Astrocyte of the spinal cord (primary cell): Measurements from ENCODE around the gene DENND10.
A peak's percentile ranks its signal among the peaks of the same experiment; 100 is the strongest.
"Not testable (repeated sequence)": the region's sequence is repeated elsewhere in the genome, so short reads cannot be mapped to it uniquely, and the experiment has no call there.

Source experiments
- DNase-seq: peaks from one replicate; pipeline ENCODE4 v3.0.0; 2011; ENCODE audit warnings: low read depth, low spot score
- H3K4me3 ChIP-seq: 2 replicates; pipeline ENCODE4 v1.5.1; 2011; ENCODE audit warnings: low read depth, mild to moderate bottlenecking, low read length, moderate library complexity
- in situ Hi-C: cut with HindIII; loops from 2 replicates; pipeline ENCODE4 v1.10.0; 2017; ENCODE audit warnings: low sequenced_read_pairs
- TF ChIP-seq, protein P1 (sequence below): IDR thresholded peaks from 2 replicates; pipeline ENCODE4 v1.5.1; 2012; ENCODE audit warnings: low read depth, mild to moderate bottlenecking, low read length, inconsistent platforms

The DENND10 gene

GRCh38 chr10:119133949-119134348, 30.0 kb downstream of the DENND10 start:
- no peak for DNase-seq
- TF ChIP-seq, protein P1, sequence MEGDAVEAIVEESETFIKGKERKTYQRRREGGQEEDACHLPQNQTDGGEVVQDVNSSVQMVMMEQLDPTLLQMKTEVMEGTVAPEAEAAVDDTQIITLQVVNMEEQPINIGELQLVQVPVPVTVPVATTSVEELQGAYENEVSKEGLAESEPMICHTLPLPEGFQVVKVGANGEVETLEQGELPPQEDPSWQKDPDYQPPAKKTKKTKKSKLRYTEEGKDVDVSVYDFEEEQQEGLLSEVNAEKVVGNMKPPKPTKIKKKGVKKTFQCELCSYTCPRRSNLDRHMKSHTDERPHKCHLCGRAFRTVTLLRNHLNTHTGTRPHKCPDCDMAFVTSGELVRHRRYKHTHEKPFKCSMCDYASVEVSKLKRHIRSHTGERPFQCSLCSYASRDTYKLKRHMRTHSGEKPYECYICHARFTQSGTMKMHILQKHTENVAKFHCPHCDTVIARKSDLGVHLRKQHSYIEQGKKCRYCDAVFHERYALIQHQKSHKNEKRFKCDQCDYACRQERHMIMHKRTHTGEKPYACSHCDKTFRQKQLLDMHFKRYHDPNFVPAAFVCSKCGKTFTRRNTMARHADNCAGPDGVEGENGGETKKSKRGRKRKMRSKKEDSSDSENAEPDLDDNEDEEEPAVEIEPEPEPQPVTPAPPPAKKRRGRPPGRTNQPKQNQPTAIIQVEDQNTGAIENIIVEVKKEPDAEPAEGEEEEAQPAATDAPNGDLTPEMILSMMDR, result no peak
- in situ Hi-C loops, result no loop called here
- no peak overlapping the region for H3K4me3 ChIP-seq

GRCh38 chr10:119135513-119135881, 31.6 kb downstream of the DENND10 start:
- TF ChIP-seq, protein P1, result no peak
- no peak for DNase-seq
- no peak overlapping the region for H3K4me3 ChIP-seq
- in situ Hi-C loops, result no loop called here

GRCh38 chr10:119136084-119136483, 32.2 kb downstream of the DENND10 start:
- TF ChIP-seq, protein P1, result no peak
- in situ Hi-C loops, result no loop called here
- no peak overlapping the region for H3K4me3 ChIP-seq

GRCh38 chr10:119137878-119138277, 34.0 kb downstream of the DENND10 start:
- in situ Hi-C loops, H3K4me3 ChIP-seq, DNase-seq: not testable (repeated sequence)

More at GRCh38 chr10:119136084-119136483, 32.2 kb downstream of the DENND10 start:
- no peak for DNase-seq

DNA sequence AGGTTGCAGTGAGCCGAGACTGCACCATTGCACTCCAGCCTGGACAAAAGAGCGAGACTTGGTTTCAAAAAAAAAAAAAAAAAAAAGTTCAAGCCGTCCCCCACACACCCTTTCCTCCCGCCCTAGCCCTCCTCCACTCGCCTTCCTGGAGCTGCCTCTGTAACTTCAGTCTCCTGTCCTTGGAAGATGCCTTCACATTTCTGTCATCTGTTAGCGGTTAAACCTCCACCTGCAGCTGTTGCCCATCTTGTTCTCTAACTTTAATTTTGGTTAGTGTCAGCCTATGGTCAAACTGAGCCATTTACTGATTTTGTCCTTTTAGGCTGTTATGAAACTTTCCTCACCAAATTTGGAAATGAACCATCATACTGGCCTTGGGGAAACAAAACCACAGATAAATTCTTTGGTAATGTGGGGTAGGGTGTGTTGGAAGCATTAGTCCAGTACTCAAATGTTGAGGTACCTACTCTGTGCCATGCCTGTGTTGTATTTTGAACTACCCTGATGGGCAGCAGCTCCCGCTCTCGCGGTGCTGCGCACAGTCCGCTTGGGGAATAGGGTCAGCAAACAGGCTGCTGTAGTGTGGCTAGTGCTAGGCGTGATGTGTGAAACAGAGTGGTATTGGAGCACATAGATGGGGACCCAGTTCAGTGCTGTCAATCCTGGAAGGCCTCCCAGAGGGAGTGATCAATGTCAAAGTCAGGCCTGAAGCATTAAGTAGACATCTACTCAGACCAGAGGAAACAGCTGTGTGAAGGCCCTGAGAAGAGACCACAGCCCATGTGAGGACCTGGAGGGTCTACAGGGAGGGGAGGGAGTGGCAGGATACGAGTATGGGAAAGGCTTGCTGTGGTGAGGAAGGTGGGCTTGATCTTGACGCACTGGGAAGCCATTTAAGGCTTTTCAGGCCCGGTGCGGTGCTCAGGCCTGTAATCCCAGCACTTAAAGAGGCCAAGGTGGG, 34.7 kb downstream of the DENND10 start:
- in situ Hi-C loops, result no loop called here
- H3K4me3 ChIP-seq, result no peak overlapping the region
- no peak for DNase-seq
- TF ChIP-seq, protein P1, result no peak

DNA sequence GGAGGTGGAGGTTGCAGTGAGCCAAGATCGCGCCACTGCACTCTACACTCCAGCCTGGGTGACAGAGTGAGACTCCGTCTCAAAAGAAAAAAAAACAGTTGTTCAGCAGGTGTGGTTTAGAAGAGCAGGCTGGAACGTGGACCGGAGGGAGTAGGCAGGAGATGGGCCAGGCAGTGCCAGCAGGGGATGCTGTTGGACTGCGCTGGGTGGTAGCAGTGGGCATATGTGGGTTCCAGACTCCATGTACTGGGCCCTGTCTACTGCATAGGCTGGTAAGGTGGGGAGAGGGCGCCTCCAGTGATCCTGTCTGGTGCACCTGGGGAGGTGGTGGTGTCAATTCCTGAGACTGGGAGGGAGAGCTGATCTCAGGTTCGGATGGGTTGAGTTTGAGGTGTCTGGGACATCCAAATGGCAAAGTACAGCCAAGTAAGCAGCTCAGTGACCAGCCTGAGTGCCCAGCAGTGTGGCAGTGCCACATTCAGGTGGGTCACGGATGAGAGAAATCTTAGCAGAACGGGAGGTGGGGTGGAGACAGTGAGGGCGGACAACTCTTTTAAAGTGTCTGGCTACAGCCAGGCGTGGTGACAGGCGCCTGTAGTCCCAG, 35.7 kb downstream of the DENND10 start:
- no peak for DNase-seq
- H3K4me3 ChIP-seq, result no peak overlapping the region
- in situ Hi-C loops, result no loop called here
- TF ChIP-seq, protein P1, result peak; percentile 69
